A549 (cell line): Measurements from ENCODE around the gene SNX2. TPM values are rescaled to one million over a fixed set of nuclear protein-coding genes. Genes with fewer than 3 reads are reported as not detected.

Experiments used
- ATAC-seq, 2 experiments: fragments of 200-7000 bp in 1 of 2; fragments of >200 bp in 1 of 2; cut with Nextera tagmentation in 1 of 2; cut with Tn5 transposase in 1 of 2; 3 replicates each; pipeline versions ENCODE4 v1.8.0 to v1.9.1; 2018 to 2020; ENCODE audit warnings: mild to moderate bottlenecking in 1 of 2, moderate library complexity in 1 of 2
- CTCF ChIA-PET: fragments of 300-600 bp; sonication (Branson Sonifier 250); formaldehyde crosslinking; extraction: SDS; loops from one replicate; lab custom pipeline; 2021; ENCODE audit warnings: antibody characterized with exemption, inconsistent platforms; lab: Yijun Ruan, JAX
- POLR2A ChIA-PET: fragments of 350-600 bp; formaldehyde crosslinking; extraction: SDS; loops from one replicate; lab custom pipeline; 2021; ENCODE audit warnings: antibody characterized with exemption, inconsistent platforms; lab: Yijun Ruan, JAX
- DNase-seq, 2 experiments: peaks; one replicate each; pipeline versions ENCODE4 v3.0.0 to v3.0.0-alpha.2; 2011 to 2016; ENCODE audit warnings: low read depth in 1 of 2, low spot score in 1 of 2
- FAIRE-seq: peaks from 2 replicates; lab custom pipeline; 2011; peaks lifted over from hg19 to GRCh38; lab: Jason Lieb, UNC
- H3K27ac ChIP-seq, 2 experiments: fragments of >200 bp; sonication (Bioruptor Twin); formaldehyde crosslinking; 3 replicates each; pipeline ENCODE4 v1.5.1; 2016 to 2017
- H3K4me1 ChIP-seq: fragments of >200 bp; sonication (Bioruptor Twin); formaldehyde crosslinking; 3 replicates; pipeline ENCODE4 v1.6.1; 2016
- H3K4me2 ChIP-seq: fragments of >200 bp; sonication (Bioruptor Twin); formaldehyde crosslinking; 3 replicates; pipeline ENCODE4 v1.6.1; 2016
- H3K4me3 ChIP-seq: fragments of >200 bp; sonication (Bioruptor Twin); formaldehyde crosslinking; 3 replicates; pipeline ENCODE4 v1.5.1; 2016
- H3K9me3 ChIP-seq: fragments of >200 bp; sonication (Bioruptor Twin); formaldehyde crosslinking; 3 replicates; pipeline ENCODE4 v1.6.1; 2016
- CBX2 ChIP-seq: fragments of 200-600 bp; sonication (generic); IDR thresholded peaks from 2 replicates; pipeline ENCODE4 v1.6.1; 2016; ENCODE audit warnings: low read depth, mild to moderate bottlenecking, borderline replicate concordance
- CEBPB ChIP-seq, 2 experiments: fragments of >200 bp in 1 of 2; sonication (Bioruptor Twin) in 1 of 2; formaldehyde crosslinking in 1 of 2; IDR thresholded peaks; 2 replicates each; pipeline ENCODE4 v1.6.1; 2012 to 2016
- CTCF ChIP-seq: fragments of >200 bp; sonication (Bioruptor Twin); formaldehyde crosslinking; IDR thresholded peaks from 3 replicates; pipeline ENCODE4 v1.5.1; 2016
- ESRRA ChIP-seq: fragments of 150-350 bp; IDR thresholded peaks from 2 replicates; pipeline ENCODE4 v1.6.1; 2014; ENCODE audit warnings: mild to moderate bottlenecking, low read length, borderline replicate concordance
- GATA3 ChIP-seq: IDR thresholded peaks from 2 replicates; pipeline ENCODE4 v1.6.1; 2012; ENCODE audit warnings: borderline replicate concordance
- HOXA7 ChIP-seq: fragments of 250-450 bp; sonication (Bioruptor Pico); IDR thresholded peaks from 2 replicates; pipeline ENCODE4 v1.5.0; 2020; ENCODE audit warnings: mild to moderate bottlenecking, moderate library complexity
- KDM1A ChIP-seq: fragments of 200-600 bp; sonication (generic); IDR thresholded peaks from 2 replicates; pipeline ENCODE4 v1.6.1; 2016; ENCODE audit warnings: low read depth, mild to moderate bottlenecking
- MAX ChIP-seq: IDR thresholded peaks from 2 replicates; pipeline ENCODE4 v1.6.1; 2012
- MAZ ChIP-seq: fragments of 150-350 bp; IDR thresholded peaks from 2 replicates; pipeline ENCODE4 v1.6.1; 2014; ENCODE audit warnings: antibody characterized with exemption, low read depth, low read length, borderline replicate concordance
- MYC ChIP-seq: IDR thresholded peaks from 2 replicates; pipeline ENCODE4 v1.6.1; 2012; ENCODE audit warnings: mild to moderate bottlenecking, inconsistent platforms, low read length, improper control_type of control experiment, borderline replicate concordance
- NFE2L2 ChIP-seq: fragments of 150-350 bp; conservative IDR thresholded peaks from 2 replicates; pipeline ENCODE4 v1.6.1; 2014; ENCODE audit warnings: low read length
- NPAS2 ChIP-seq: fragments of 250-450 bp; sonication (Bioruptor Pico); IDR thresholded peaks from 2 replicates; pipeline ENCODE4 v1.8.0; 2022; ENCODE audit warnings: mild to moderate bottlenecking, moderate library complexity, borderline replicate concordance
- POLR2A ChIP-seq: IDR thresholded peaks from 2 replicates; pipeline ENCODE4 v1.6.1; 2012; ENCODE audit warnings: mild to moderate bottlenecking, low read length
- POLR2AphosphoS2 ChIP-seq: conservative IDR thresholded peaks from 2 replicates; pipeline ENCODE4 v1.6.1; 2012; ENCODE audit warnings: low read length, improper control_type of control experiment, inconsistent platforms
- RCOR1 ChIP-seq: fragments of 150-350 bp; IDR thresholded peaks from 2 replicates; pipeline ENCODE4 v1.6.1; 2014; ENCODE audit warnings: antibody characterized with exemption, low read length, low read depth
- REST ChIP-seq: fragments of 200-600 bp; sonication (generic); IDR thresholded peaks from 2 replicates; pipeline ENCODE4 v1.6.1; 2016; ENCODE audit warnings: antibody characterized with exemption, mild to moderate bottlenecking, moderate library complexity
- RNF2 ChIP-seq: fragments of 200-600 bp; sonication (generic); IDR thresholded peaks from 2 replicates; pipeline ENCODE4 v1.6.1; 2016; ENCODE audit warnings: low read depth, mild to moderate bottlenecking, antibody characterized with exemption, moderate library complexity, borderline replicate concordance
- SMC3 ChIP-seq: fragments of >200 bp; sonication (Bioruptor Twin); formaldehyde crosslinking; IDR thresholded peaks from 3 replicates; pipeline ENCODE4 v1.6.1; 2018; ENCODE audit warnings: inconsistent platforms
- SREBF2 ChIP-seq: fragments of 450-650 bp; IDR thresholded peaks from 2 replicates; pipeline ENCODE4 v1.6.1; 2014; ENCODE audit warnings: mild to moderate bottlenecking, moderate library complexity
- TFCP2L1 ChIP-seq: fragments of 250-450 bp; sonication (Bioruptor Pico); IDR thresholded peaks from 2 replicates; pipeline ENCODE4 v1.5.0; 2021; ENCODE audit warnings: mild to moderate bottlenecking
- USF2 ChIP-seq: fragments of 450-650 bp; IDR thresholded peaks from 2 replicates; pipeline ENCODE4 v1.6.1; 2014; ENCODE audit warnings: antibody characterized with exemption
- ZC3H11A ChIP-seq: fragments of 450-650 bp; IDR thresholded peaks from 2 replicates; pipeline ENCODE4 v1.6.1; 2014; ENCODE audit warnings: antibody characterized with exemption, mild to moderate bottlenecking
- WGBS: methylation state at CpG from one replicate; pipeline ENCODE4 v1.1.6; 2017; ENCODE audit errors: missing lambda C conversion rate; 5-methylcytosine and 5-hydroxymethylcytosine counted together
- polyA plus RNA-seq, 4 experiments: library from polyadenylated mRNA; depleted of rRNA in 3 of 4; stranded (reverse); fragments of >200 nt; fragmentation: RNase III in 1 of 4; extraction: RNeasy Plus Mini Kit Qiagen cat#74134 plus additional on column Dnase treatment in 1 of 4; gene quantifications; 2 replicates in 3 of 4; 3 replicates in 1 of 4; pipeline ENCODE4 v1.2.3, GENCODE V29; 2011 to 2017

Gene SNX2
- polyA plus RNA-seq, 2 of the 4 experiments (the other 2 are of a cell fraction) = 52.9 to 60.6 TPM

- TF ChIP-seq SMC3 (no peak), TFCP2L1 (CRISPR knock-in tag) (no peak), CTCF (no peak), MYC (no peak)
These were observed 41.9 kb downstream of the SNX2 start (continued) for GRCh38 chr5:122816756-122817155.

GRCh38 chr5:122831984-122832383, 57.1 kb downstream of the SNX2 start:
- DNase-seq (no peak), ATAC-seq (no peak), FAIRE-seq (no peak)
- no peak overlapping the region for H3K4me3 ChIP-seq
- WGBS = 88% methylated on average over 1 of the region's 1 CpG
- CTCF ChIA-PET = interaction anchor here (1.0 kb wide), 1 partner anchor 13 kb away, joined by 3 read pairs; no protein-coding TSS in a partner anchor
- POLR2A ChIA-PET = no interaction called here
- no peaks in the 10 kb centered on the region for H3K4me1 ChIP-seq
- H3K9me3 ChIP-seq = no peaks in the 10 kb centered on the region
- no peak overlapping the region for H3K27ac ChIP-seq
- TF ChIP-seq POLR2A (no peak), CEBPB (IDR thresholded peaks at IDR 0.05) (no peak), POLR2AphosphoS2 (no peak)
- no peak overlapping the region for H3K4me2 ChIP-seq

- H3K4me1 ChIP-seq = no peaks in the 10 kb centered on the region
- FAIRE-seq (no peak), DNase-seq (no peak), ATAC-seq (peak in 1 of 2 experiments; percentile 56; a peak in 3 of 6 replicates)
- WGBS = 82% methylated on average over 1 of the region's 1 CpG
- H3K4me3 ChIP-seq = no peak overlapping the region
- TF ChIP-seq GATA3 (no peak), CBX2 (no peak), SREBF2 (no peak), POLR2A (no peak), MAX (no peak), ESRRA (no peak), RNF2 (no peak), CEBPB (IDR thresholded peaks at IDR 0.05) (no peak), MAZ (no peak), HOXA7 (CRISPR knock-in tag) (no peak), USF2 (no peak), NFE2L2 (no peak), MYC (no peak), RCOR1 (no peak), KDM1A (no peak), ZC3H11A (no peak), NPAS2 (no peak), POLR2AphosphoS2 (no peak), REST (no peak)
- no peak overlapping the region for H3K27ac ChIP-seq
- no peaks in the 10 kb centered on the region for H3K9me3 ChIP-seq
- ChIA-PET POLR2A (no interaction called here), CTCF (no interaction called here)
- H3K4me2 ChIP-seq = no peak overlapping the region
These were observed 60.8 kb downstream of the SNX2 start for GRCh38 chr5:122835681-122836080.
